SJSA1 (cell line): ENCODE results near the gene TBC1D32. TPM values are rescaled to one million over a fixed set of nuclear protein-coding genes. Genes with fewer than 3 reads are reported as not detected.

Source experiments
- DNase-seq, 2 experiments: peaks; one replicate each; pipeline ENCODE4 v3.0.0-alpha.2; 2015 to 2020; ENCODE audit warnings: low spot score in 2 of 2, low read depth in 1 of 2
- H3K27ac ChIP-seq: fragments of 250-450 bp; sonication (Bioruptor Pico); 2 replicates; pipeline ENCODE4 v1.5.1; 2020; ENCODE audit warnings: mild to moderate bottlenecking, moderate library complexity
- H3K27me3 ChIP-seq: fragments of 250-450 bp; sonication (Bioruptor Pico); replicated peaks from 2 replicates; pipeline ENCODE4 v1.5.1; 2020; ENCODE audit warnings: mild to moderate bottlenecking, moderate library complexity
- H3K36me3 ChIP-seq: fragments of 250-450 bp; sonication (Bioruptor Pico); 2 replicates; pipeline ENCODE4 v1.5.1; 2020; ENCODE audit warnings: mild to moderate bottlenecking
- H3K4me1 ChIP-seq: fragments of 250-450 bp; sonication (Bioruptor Pico); replicated peaks from 2 replicates; pipeline ENCODE4 v1.6.1; 2021; ENCODE audit warnings: mild to moderate bottlenecking
- H3K4me3 ChIP-seq: fragments of 250-450 bp; sonication (Bioruptor Pico); 2 replicates; pipeline ENCODE4 v1.5.1; 2020; ENCODE audit warnings: mild to moderate bottlenecking
- H3K9me3 ChIP-seq: fragments of 250-450 bp; sonication (Bioruptor Pico); replicated peaks from 2 replicates; pipeline ENCODE4 v1.5.1; 2020; ENCODE audit warnings: mild to moderate bottlenecking
- total RNA-seq: library from RNA; depleted of rRNA; stranded (reverse); fragments of >200 nt; shearing (Covaris generic); gene quantifications from 2 replicates; pipeline ENCODE4 v1.2.3, GENCODE V29; 2014; rRNA removed

Gene TBC1D32
- total RNA-seq, 1 experiment from 2014 or later: 4.8 TPM

DNA sequence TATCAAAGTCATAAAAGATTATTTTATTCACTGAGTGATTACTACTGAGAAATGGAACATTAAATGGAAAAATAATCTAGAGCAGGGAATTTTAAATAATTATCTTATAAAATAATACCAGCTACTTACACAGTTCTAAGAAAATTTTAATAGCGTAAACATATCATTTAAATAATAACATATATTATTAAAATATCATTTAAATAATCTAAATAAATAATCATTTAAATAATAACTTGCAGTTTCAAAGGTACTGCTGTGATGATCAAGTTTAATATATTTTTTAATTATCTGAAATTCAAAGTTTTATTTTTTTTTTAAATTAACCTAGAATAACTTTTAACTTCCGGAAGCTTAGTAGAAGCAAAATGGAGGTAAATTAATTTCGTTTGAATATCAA lies 301.2 kb downstream of the TBC1D32 start:
- Histone ChIP-seq H3K27ac (no peak overlapping the region), H3K27me3 (no peaks in the 10 kb centered on the region), H3K4me1 (no peaks in the 10 kb centered on the region), H3K36me3 (no peaks in the 10 kb centered on the region), H3K9me3 (no peaks in the 10 kb centered on the region), H3K4me3 (no peak overlapping the region)
- DNase-seq: no peak

DNA sequence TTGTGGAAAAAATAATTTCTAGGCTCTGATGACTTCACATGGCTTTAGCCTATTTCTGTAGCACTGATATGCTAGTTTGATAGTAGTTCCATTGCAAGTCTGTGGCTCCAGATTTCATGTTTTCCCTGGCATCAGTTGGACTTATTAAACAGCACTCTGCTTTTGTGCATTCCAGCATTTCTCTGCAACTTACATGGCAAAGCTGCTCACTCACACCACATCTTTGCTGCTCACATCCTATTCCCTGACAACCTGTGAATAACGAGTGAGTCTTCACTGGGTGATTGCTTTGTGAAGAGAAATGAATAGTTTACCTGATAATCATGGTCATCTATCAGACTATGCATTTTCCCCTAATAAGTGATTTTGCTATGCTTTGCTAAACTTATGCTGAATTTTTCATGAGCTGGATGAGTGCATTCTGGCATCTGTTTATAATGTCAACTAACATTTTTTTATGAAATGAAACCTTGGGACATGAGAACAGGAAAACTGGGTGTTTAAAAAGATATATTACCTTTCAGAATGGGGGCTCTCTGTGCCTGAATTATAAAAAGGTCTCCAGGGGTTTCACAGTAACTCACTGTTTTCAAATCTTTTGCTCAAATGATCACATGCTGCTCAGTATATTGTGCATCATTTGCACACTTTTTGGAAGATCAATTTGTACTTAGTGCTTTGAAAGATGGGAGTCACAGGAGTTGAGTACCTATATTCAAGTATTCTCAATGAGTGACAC lies 301.8 kb downstream of the TBC1D32 start:
- no peaks in the 10 kb centered on the region for H3K27me3 ChIP-seq
- no peak for DNase-seq
- H3K4me1 ChIP-seq: no peaks in the 10 kb centered on the region
- no peaks in the 10 kb centered on the region for H3K9me3 ChIP-seq
- no peak overlapping the region for H3K4me3 ChIP-seq
- no peak overlapping the region for H3K27ac ChIP-seq
- no peaks in the 10 kb centered on the region for H3K36me3 ChIP-seq

Other genes with a start within 250 kb of the TBC1D32 start
- 103 and 164 TPM in 2 replicates for gene GJA1, start 101.2 kb upstream of the TBC1D32 start, total RNA-seq